ENCODE results near the gene CDKAL1.

Gene CDKAL1

GRCh38 chr6:20684474-20684873 is 150.2 kb downstream of the CDKAL1 start:
- DNase-seq = no peak

GRCh38 chr6:20686142-20686541 is 151.9 kb downstream of the CDKAL1 start:
- no peak for DNase-seq

GRCh38 chr6:20687494-20687893 is 153.2 kb downstream of the CDKAL1 start:
- DNase-seq = no peak

DNA sequence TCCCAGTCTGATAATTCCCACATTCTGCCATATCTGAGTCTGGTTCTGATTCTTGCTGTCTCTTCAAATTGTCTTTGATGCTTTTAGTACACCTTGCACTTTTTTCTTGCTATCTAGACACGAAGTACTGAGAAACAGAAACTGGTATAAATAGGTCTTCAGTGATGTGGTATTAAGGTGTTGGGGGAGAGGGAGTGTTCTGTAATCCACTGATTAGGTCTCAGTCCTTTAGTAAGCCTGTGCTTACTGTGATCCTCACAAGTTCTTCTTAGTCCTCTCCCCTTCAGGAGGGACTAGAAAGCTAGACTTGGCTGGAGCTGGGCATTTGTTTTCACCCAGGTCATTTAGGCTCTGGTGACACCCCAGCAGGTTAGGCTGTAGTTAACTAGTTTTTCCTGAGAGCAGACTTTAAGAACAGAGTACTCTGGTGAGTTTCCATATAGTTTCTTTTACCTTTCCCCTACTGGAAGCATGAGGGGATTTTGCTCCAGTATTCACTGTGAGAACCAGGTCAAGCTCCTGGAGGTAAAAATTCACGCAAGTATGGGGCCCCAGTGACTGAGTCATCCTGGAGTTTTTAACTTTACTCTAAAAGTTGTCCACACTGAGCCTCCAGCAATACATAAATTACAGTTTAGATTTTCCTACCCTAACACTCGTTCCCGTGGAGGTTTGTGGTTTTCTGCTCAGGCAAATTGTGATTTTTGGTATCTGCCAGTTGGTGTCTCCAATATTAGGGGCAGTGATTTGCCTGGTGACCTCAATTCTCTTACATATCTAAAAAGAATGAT is 154.6 kb downstream of the CDKAL1 start:
- no peak for DNase-seq

- DNase-seq = no peak
Observed at GRCh38 chr6:20691185-20691584, 156.9 kb downstream of the CDKAL1 start.

GRCh38 chr6:20692023-20692422 is 157.8 kb downstream of the CDKAL1 start:
- no peak for DNase-seq

DNA sequence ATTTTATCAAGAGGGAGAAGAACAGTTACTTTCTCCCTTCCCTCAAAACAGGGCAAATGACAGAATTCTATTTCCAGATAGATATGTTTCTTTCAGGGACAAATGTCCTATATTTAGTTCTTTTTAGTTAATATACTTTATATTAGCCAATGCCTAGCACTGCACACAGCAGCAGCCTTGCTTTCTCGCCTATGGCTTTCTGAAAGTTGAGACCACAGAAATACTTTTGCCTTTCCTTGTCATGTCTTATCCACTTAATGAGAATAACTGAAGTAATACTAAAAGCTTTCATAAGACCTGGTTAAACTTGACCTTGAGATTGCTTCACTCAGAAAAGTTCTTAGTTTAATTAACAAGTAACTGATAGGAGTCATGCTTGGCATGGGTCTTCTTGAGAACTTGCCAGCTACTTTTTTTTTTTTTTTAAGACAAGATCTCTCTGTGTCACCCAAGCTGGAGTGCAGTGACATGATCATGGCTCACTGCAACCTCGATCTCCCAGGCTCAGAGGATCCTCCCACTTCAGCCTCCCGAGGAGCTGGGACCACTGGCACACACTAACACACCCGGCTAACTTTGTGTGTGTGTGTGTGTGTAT is 159.3 kb downstream of the CDKAL1 start:
- DNase-seq = no peak

- peak; percentile 34 for DNase-seq
Observed at GRCh38 chr6:20696676-20697075, 162.4 kb downstream of the CDKAL1 start.

DNA sequence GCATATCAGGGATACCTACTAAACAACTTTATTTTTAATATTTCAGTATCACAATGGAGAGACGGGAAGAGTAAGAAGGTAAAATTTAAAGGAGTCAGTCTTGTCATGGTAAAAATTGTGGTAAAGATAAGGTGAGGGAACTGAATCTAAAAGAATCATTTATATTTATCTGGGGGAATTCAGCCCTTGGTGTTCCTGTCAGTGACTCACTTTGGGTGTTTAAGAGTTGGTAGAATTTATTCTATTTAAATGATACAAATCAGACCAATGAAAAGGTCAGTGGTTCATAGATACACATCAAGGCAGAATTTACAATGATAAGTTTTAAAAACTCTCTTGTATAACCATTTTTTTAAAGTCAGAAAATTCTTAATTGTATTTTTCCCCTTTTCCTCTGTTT is 164.4 kb downstream of the CDKAL1 start:
- no peak for DNase-seq

GRCh38 chr6:20699402-20699801 is 165.1 kb downstream of the CDKAL1 start:
- no peak for DNase-seq

DNA sequence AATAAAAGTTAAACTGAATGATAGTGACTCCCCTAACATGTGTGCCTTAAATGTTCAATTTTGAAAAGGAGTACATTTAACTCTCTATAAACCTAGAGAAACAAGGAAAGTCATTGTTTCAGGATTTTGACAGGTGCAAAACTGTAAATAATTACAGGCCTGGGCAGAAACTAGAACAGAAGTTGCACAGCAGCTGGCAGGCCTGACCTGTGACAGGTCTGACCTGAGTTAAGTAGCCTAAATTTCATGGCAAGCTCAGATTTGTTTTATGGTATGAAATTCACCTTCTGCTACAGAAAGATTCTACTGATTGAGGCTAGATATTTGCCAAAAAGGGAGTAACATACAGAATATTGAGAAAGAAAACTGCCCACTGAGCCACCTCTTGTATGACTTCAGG is 166.1 kb downstream of the CDKAL1 start:
- no peak for DNase-seq

- no peak for DNase-seq
Observed at GRCh38 chr6:20702366-20702765, 168.1 kb downstream of the CDKAL1 start.

GRCh38 chr6:20703049-20703448 is 168.8 kb downstream of the CDKAL1 start:
- DNase-seq = no peak

GRCh38 chr6:20704325-20705025 is 170.2 kb downstream of the CDKAL1 start:
- no peak for DNase-seq

DNA sequence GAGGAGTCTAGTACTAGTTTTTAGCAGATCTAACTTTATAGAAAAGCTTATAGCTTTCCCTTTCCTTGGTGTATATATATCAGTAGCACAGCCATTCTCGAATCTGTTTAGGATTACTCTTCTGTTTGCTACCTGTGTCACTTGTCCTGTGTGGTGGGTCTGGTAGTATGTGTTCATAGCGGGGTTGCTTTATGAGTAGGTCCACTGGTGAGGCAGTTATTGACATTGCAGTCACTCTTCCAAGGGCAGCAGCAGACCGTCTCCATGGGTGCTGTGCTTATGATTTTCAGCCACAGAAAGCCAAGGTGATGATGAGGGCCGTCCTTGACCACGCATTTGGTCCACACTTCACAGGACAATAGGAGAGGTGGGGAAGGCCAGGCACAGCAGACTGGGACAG is 171.5 kb downstream of the CDKAL1 start:
- DNase-seq = no peak

DNA sequence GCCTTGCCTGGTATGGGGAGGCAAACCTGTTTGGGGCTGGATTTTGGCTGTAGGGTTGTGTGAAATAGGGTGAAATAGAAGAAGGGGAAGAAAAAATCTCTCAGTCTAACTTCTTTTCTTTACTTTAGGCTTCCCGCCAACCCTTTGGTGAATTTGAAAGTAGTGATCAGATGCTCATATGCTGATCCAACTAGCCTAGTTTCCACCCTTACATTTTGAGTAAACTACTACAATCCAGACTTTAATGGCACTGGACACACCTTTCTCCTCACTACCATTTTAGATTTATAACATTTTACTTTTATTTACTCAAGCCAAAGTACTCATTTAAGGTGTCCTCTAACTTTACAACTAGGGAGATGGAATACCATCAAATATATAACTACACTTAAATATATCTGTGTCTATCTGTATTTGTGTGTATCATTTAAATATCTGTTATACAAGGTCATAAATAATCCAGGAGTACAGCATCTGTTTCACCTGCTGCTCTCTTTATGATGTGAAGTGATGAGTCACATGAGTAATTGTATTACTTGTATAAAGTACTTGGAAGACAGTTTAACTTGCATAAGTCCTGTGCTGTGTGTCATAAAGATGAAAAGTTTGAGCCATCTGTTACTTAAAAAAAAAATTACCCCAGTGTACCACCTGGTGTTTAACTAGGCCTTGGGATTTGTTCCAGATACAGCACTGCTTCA is 172.1 kb downstream of the CDKAL1 start:
- no peak for DNase-seq

DNA sequence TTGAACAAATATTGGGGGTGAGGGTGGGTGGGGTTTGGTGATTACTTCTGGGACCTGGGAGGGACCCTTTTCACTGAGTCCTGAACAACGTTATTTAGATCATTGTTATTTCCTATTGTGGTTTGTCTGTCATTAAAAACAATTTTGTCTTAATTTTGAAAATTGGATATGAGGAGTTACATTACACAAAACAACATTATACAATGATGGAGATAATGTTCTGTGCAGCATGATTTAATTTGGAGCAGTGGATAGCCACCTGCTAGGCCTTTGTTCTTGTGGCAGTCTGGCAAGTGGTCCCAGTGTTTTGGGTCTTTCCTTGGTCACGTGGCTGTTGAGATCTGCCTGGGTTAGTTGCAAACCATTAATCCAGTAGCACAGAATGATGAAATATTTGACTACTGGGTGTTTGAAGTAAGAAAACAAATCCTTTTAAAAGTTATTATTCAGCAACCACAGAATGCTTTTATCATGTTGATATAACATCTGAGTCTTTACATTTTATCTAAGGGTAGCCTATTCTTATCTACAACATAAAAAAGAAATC is 172.8 kb downstream of the CDKAL1 start:
- DNase-seq = no peak

- DNase-seq = no peak
Observed at GRCh38 chr6:20707870-20708269, 173.6 kb downstream of the CDKAL1 start.

DNA sequence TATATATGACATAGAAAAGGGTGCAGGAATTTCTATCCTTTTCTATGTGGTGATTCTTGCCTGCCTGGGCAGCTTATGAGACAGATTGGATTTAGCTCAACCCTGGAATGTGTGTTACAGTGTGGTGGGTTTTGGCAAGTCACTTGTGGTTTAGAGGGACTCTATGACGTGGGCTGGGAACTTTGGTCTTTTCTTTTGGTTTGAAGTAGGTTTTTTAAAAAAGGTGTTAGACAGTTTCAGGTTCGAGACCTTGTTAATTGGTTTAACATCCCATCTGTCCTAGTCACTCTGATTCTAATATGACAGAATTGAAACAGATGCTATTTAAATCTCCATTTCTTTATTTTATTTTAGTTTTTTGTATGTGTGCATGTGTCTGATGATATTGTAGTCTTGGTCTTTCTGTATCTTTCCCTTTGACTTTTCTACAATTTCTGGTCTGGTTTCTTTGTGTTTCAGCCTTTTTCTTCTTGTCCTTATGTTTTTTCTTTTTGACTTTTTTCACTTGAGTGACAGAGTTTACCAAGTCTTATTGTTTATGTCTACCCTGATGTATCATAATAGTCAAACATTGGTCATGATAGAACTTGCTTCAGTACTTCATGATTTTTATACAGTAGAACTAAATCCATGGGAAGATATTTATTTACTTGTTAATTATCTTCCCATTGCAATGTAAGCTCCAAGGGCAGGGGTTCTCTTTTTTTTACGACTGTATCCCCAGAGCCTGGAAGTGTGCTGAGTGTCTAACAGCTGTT is 174.3 kb downstream of the CDKAL1 start:
- no peak for DNase-seq

DNA sequence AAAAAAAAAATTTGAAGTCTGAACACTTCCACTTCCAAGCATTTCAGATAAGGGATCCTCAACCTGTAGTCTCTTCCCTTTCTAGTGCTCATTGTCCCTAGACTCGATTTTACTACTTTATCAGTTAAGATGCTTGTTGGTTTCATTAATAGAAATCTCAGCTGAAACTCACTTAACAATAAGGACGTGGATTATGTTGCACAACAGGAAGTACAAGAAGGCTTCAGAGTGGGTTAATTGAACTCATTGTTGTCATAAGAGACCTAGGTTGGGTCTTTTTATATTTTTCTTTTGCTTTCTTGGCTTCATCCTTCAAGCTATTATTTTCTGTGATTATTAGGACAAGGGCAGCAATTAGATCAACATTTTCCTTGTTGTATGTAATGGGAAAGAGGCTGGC is 175.2 kb downstream of the CDKAL1 start:
- no peak for DNase-seq

- DNase-seq = no peak
Observed at GRCh38 chr6:20710341-20710740, 176.1 kb downstream of the CDKAL1 start.

GRCh38 chr6:20711518-20711917 is 177.3 kb downstream of the CDKAL1 start:
- DNase-seq = no peak

All from amniotic stem cell (primary cell).